ENCODE results near the gene CRIP1. TPM values are rescaled to one million over a fixed set of nuclear protein-coding genes. Genes with fewer than 3 reads are reported as not detected.

Gene CRIP1
- total and polyA plus RNA-seq, 2 donors (not counting 3 experiments of a cell fraction or from before 2014, with no cell fraction given), result 3.1 to 8.1 TPM

- ChIA-PET POLR2A (no interaction called here), CTCF (no interaction called here)
- intact Hi-C loops (cut with micrococcal nuclease), result no loop called here
- Histone ChIP-seq H4K20me1 (replicated peaks; ENCODE audit: control insufficient read depth, extremely low read depth, insufficient read depth, low read length) (no peaks in the 10 kb centered on the region), H3K27ac (ENCODE audit: insufficient read depth, low read depth, low read length) (no peak overlapping the region), H3K9me3 (replicated peaks; ENCODE audit: control insufficient read depth, insufficient read depth, low read length) (no peaks in the 10 kb centered on the region), H3K4me3 (replicated peaks in 1 of 3; ENCODE audit: insufficient read depth in 1 of 3, low read depth in 1 of 3, low read length in 3 of 3) (no peak overlapping the region), H3K9ac (replicated peaks; ENCODE audit: extremely low read depth, insufficient read depth, low read length) (no peak overlapping the region), H3K4me1 (ENCODE audit: control insufficient read depth, extremely low read depth, insufficient read depth, low read length) (no peaks in the 10 kb centered on the region), H3K27me3 (ENCODE audit: control insufficient read depth in 2 of 2, insufficient read depth in 2 of 2, low read length in 2 of 2) (no peaks in the 10 kb centered on the region), H2AFZ (ENCODE audit: low read depth, low read length) (no peak overlapping the region), H3K9me1 (replicated peaks; ENCODE audit: control insufficient read depth, extremely low read depth, insufficient read depth, low read length) (no peaks in the 10 kb centered on the region), H3K4me2 (ENCODE audit: insufficient read depth, low read length) (no peak overlapping the region), H3K79me2 (ENCODE audit: control insufficient read depth, insufficient read depth, low read length) (peaks cover 3% of the 10 kb centered on the region), H3K36me3 (ENCODE audit: control insufficient read depth in 2 of 2, extremely low read depth in 1 of 2, insufficient read depth in 2 of 2, low read length in 2 of 2) (no peaks in the 10 kb centered on the region)
- FAIRE-seq (no peak), DNase-seq (ENCODE audit: low read depth, low spot score) (no peak)
- BruUV-seq (replicated peaks), result no TSS peak
- TF ChIP-seq MYC (IDR thresholded peaks at IDR 0.05; ENCODE audit: low read depth, low read length) (no peak), GATA2 (IDR thresholded peaks at IDR 0.05; ENCODE audit: insufficient read depth, insufficient read length, low read depth, low read length) (no peak), POLR2AphosphoS5 (IDR thresholded peaks at IDR 0.05; ENCODE audit: insufficient read depth, low read depth, low read length) (no peak), JUN (IDR thresholded peaks at IDR 0.05; ENCODE audit: borderline replicate concordance, insufficient read depth, insufficient read length, low read depth) (no peak), EZH2 (IDR thresholded peaks at IDR 0.05; ENCODE audit: borderline replicate concordance, low read depth, low read length, severe bottlenecking) (no peak)
- dilution Hi-C loops (cut with MboI; ENCODE audit: extremely low pct_ligation_motif_present, low sequenced_read_pairs), result no loop called here
These were observed 9.5 kb downstream of the CRIP1 start for GRCh38 chr14:105495990-105496830.

GRCh38 chr14:105496831-105497591, 10.3 kb downstream of the CRIP1 start:
- H3K4me3 ChIP-seq (replicated peaks in 1 of 3; ENCODE audit: insufficient read depth in 1 of 3, low read depth in 1 of 3, low read length in 3 of 3), result no peak overlapping the region
- H3K27me3 ChIP-seq (ENCODE audit: control insufficient read depth in 2 of 2, insufficient read depth in 2 of 2, low read length in 2 of 2), result no peaks in the 10 kb centered on the region
- H3K27ac ChIP-seq (ENCODE audit: insufficient read depth, low read depth, low read length), result no peak overlapping the region
- TF ChIP-seq POLR2A (IDR thresholded peaks at IDR 0.05; ENCODE audit: low read depth, low read length) (no peak), FOS (IDR thresholded peaks at IDR 0.05; ENCODE audit: borderline replicate concordance, insufficient read depth, low read length) (no peak), CTCF (IDR thresholded peaks at IDR 0.05; ENCODE audit: extremely low read depth in 1 of 2, insufficient read depth in 1 of 2, low read depth in 1 of 2, low read length in 2 of 2) (no peak), MYC (IDR thresholded peaks at IDR 0.05; ENCODE audit: low read depth, low read length) (no peak), POLR2AphosphoS5 (IDR thresholded peaks at IDR 0.05; ENCODE audit: insufficient read depth, low read depth, low read length) (no peak), EZH2 (IDR thresholded peaks at IDR 0.05; ENCODE audit: borderline replicate concordance, low read depth, low read length, severe bottlenecking) (no peak), JUN (IDR thresholded peaks at IDR 0.05; ENCODE audit: borderline replicate concordance, insufficient read depth, insufficient read length, low read depth) (no peak)
- DNase-seq (ENCODE audit: low read depth, low spot score), result no peak
- no peaks in the 10 kb centered on the region for H4K20me1 ChIP-seq (replicated peaks; ENCODE audit: control insufficient read depth, extremely low read depth, insufficient read depth, low read length)
- H3K9me1 ChIP-seq (replicated peaks; ENCODE audit: control insufficient read depth, extremely low read depth, insufficient read depth, low read length), result no peaks in the 10 kb centered on the region
- no peak overlapping the region for H2AFZ ChIP-seq (ENCODE audit: low read depth, low read length)
- intact Hi-C loops (cut with micrococcal nuclease), result no loop called here
- H3K4me2 ChIP-seq (ENCODE audit: insufficient read depth, low read length), result no peak overlapping the region
- no peak for FAIRE-seq
- no peaks in the 10 kb centered on the region for H3K36me3 ChIP-seq (ENCODE audit: control insufficient read depth in 2 of 2, extremely low read depth in 1 of 2, insufficient read depth in 2 of 2, low read length in 2 of 2)
- no peaks in the 10 kb centered on the region for H3K79me2 ChIP-seq (ENCODE audit: control insufficient read depth, insufficient read depth, low read length)
- no peaks in the 10 kb centered on the region for H3K4me1 ChIP-seq (ENCODE audit: control insufficient read depth, extremely low read depth, insufficient read depth, low read length)
- BruUV-seq (replicated peaks), result no TSS peak
- no peaks in the 10 kb centered on the region for H3K9me3 ChIP-seq (replicated peaks; ENCODE audit: control insufficient read depth, insufficient read depth, low read length)
- H3K9ac ChIP-seq (replicated peaks; ENCODE audit: extremely low read depth, insufficient read depth, low read length), result no peak overlapping the region
- dilution Hi-C loops (cut with MboI; ENCODE audit: extremely low pct_ligation_motif_present, low sequenced_read_pairs), result no loop called here
- POLR2A ChIA-PET, result no interaction called here
- CTCF ChIA-PET, result no interaction called here

All from endothelial cell of umbilical vein (primary cell).